A549 (cell line): Measurements from ENCODE around the gene DCT. TPM values are rescaled to one million over a fixed set of nuclear protein-coding genes. Genes with fewer than 3 reads are reported as not detected.

ENCODE experiments used
- ATAC-seq, 2 experiments: fragments of 200-7000 bp in 1 of 2; fragments of >200 bp in 1 of 2; cut with Nextera tagmentation in 1 of 2; cut with Tn5 transposase in 1 of 2; 3 replicates each; pipeline versions ENCODE4 v1.8.0 to v1.9.1; 2018 to 2020; ENCODE audit warnings: mild to moderate bottlenecking in 1 of 2, moderate library complexity in 1 of 2
- CTCF ChIA-PET: fragments of 300-600 bp; sonication (Branson Sonifier 250); formaldehyde crosslinking; extraction: SDS; loops from one replicate; lab custom pipeline; 2021; ENCODE audit warnings: antibody characterized with exemption, inconsistent platforms; lab: Yijun Ruan, JAX
- POLR2A ChIA-PET: fragments of 350-600 bp; formaldehyde crosslinking; extraction: SDS; loops from one replicate; lab custom pipeline; 2021; ENCODE audit warnings: antibody characterized with exemption, inconsistent platforms; lab: Yijun Ruan, JAX
- DNase-seq, 2 experiments: peaks; one replicate each; pipeline versions ENCODE4 v3.0.0 to v3.0.0-alpha.2; 2011 to 2016; ENCODE audit warnings: low read depth in 1 of 2, low spot score in 1 of 2
- FAIRE-seq: peaks from 2 replicates; lab custom pipeline; 2011; peaks lifted over from hg19 to GRCh38; lab: Jason Lieb, UNC
- H3K27ac ChIP-seq, 2 experiments: fragments of >200 bp; sonication (Bioruptor Twin); formaldehyde crosslinking; 3 replicates each; pipeline ENCODE4 v1.5.1; 2016 to 2017
- H3K4me1 ChIP-seq: fragments of >200 bp; sonication (Bioruptor Twin); formaldehyde crosslinking; 3 replicates; pipeline ENCODE4 v1.6.1; 2016
- H3K4me2 ChIP-seq: fragments of >200 bp; sonication (Bioruptor Twin); formaldehyde crosslinking; 3 replicates; pipeline ENCODE4 v1.6.1; 2016
- H3K4me3 ChIP-seq: fragments of >200 bp; sonication (Bioruptor Twin); formaldehyde crosslinking; 3 replicates; pipeline ENCODE4 v1.5.1; 2016
- H3K9me3 ChIP-seq: fragments of >200 bp; sonication (Bioruptor Twin); formaldehyde crosslinking; 3 replicates; pipeline ENCODE4 v1.6.1; 2016
- CBX8 ChIP-seq: fragments of 200-600 bp; sonication (generic); IDR thresholded peaks from 2 replicates; pipeline ENCODE4 v1.6.1; 2016
- EHF ChIP-seq: fragments of 250-450 bp; sonication (Bioruptor Pico); IDR thresholded peaks from 2 replicates; pipeline ENCODE4 v1.5.0; 2020; ENCODE audit warnings: mild to moderate bottlenecking
- FOSL2 ChIP-seq, 2 experiments: fragments of 450-650 bp in 1 of 2; fragments of >200 bp in 1 of 2; sonication (Bioruptor Twin) in 1 of 2; formaldehyde crosslinking; IDR thresholded peaks; 2 replicates each; pipeline versions ENCODE4 v1.5.0 to v1.6.1; 2016 to 2020; ENCODE audit warnings: mild to moderate bottlenecking in 1 of 2, moderate library complexity in 1 of 2
- GATA3 ChIP-seq: IDR thresholded peaks from 2 replicates; pipeline ENCODE4 v1.6.1; 2012; ENCODE audit warnings: borderline replicate concordance
- HOXB13 ChIP-seq: fragments of 250-450 bp; sonication (Bioruptor Pico); IDR thresholded peaks from 2 replicates; pipeline ENCODE4 v1.5.0; 2020; ENCODE audit warnings: low read depth, mild to moderate bottlenecking, moderate library complexity
- HOXB5 ChIP-seq: fragments of 250-450 bp; sonication (Bioruptor Pico); IDR thresholded peaks from 2 replicates; pipeline ENCODE4 v1.5.0; 2020; ENCODE audit warnings: mild to moderate bottlenecking, moderate library complexity
- JUN ChIP-seq, 2 experiments: fragments of >200 bp; sonication (Bioruptor Twin); formaldehyde crosslinking; IDR thresholded peaks; 2 replicates in 1 of 2; 3 replicates in 1 of 2; pipeline ENCODE4 v1.6.1; 2016 to 2017
- KDM5A ChIP-seq: fragments of 200-600 bp; sonication (generic); IDR thresholded peaks from 2 replicates; pipeline ENCODE4 v1.6.1; 2016; ENCODE audit warnings: antibody characterized with exemption, mild to moderate bottlenecking
- MAFK ChIP-seq: fragments of 450-650 bp; IDR thresholded peaks from 2 replicates; pipeline ENCODE4 v1.6.1; 2014; ENCODE audit not compliant: partially characterized antibody
- PHF8 ChIP-seq: fragments of 200-600 bp; sonication (generic); IDR thresholded peaks from 2 replicates; pipeline ENCODE4 v1.6.1; 2016; ENCODE audit warnings: low read depth, mild to moderate bottlenecking, antibody characterized with exemption, moderate library complexity, borderline replicate concordance
- POLR2A ChIP-seq: IDR thresholded peaks from 2 replicates; pipeline ENCODE4 v1.6.1; 2012; ENCODE audit warnings: mild to moderate bottlenecking, low read length
- POLR2AphosphoS2 ChIP-seq: conservative IDR thresholded peaks from 2 replicates; pipeline ENCODE4 v1.6.1; 2012; ENCODE audit warnings: low read length, improper control_type of control experiment, inconsistent platforms
- RARB ChIP-seq: fragments of 250-450 bp; sonication (Bioruptor Pico); IDR thresholded peaks from 2 replicates; pipeline ENCODE4 v1.8.0; 2021; ENCODE audit warnings: mild to moderate bottlenecking, moderate library complexity
- RCOR1 ChIP-seq: fragments of 150-350 bp; IDR thresholded peaks from 2 replicates; pipeline ENCODE4 v1.6.1; 2014; ENCODE audit warnings: antibody characterized with exemption, low read length, low read depth
- REST ChIP-seq: fragments of 200-600 bp; sonication (generic); IDR thresholded peaks from 2 replicates; pipeline ENCODE4 v1.6.1; 2016; ENCODE audit warnings: antibody characterized with exemption, mild to moderate bottlenecking, moderate library complexity
- RFX5 ChIP-seq: fragments of 450-650 bp; IDR thresholded peaks from 2 replicates; pipeline ENCODE4 v1.7.1; 2014; ENCODE audit warnings: antibody characterized with exemption, mild to moderate bottlenecking, moderate library complexity
- SMC3 ChIP-seq: fragments of >200 bp; sonication (Bioruptor Twin); formaldehyde crosslinking; IDR thresholded peaks from 3 replicates; pipeline ENCODE4 v1.6.1; 2018; ENCODE audit warnings: inconsistent platforms
- ZFP36 ChIP-seq: fragments of 450-650 bp; IDR thresholded peaks from 2 replicates; pipeline ENCODE4 v1.6.1; 2014; ENCODE audit warnings: borderline replicate concordance; ENCODE audit not compliant: partially characterized antibody
- ZNF302 ChIP-seq: fragments of 250-450 bp; sonication (Bioruptor Pico); IDR thresholded peaks from 2 replicates; pipeline ENCODE4 v1.9.0; 2021; ENCODE audit warnings: inconsistent platforms, mild to moderate bottlenecking, moderate library complexity
- WGBS: methylation state at CpG from one replicate; pipeline ENCODE4 v1.1.6; 2017; ENCODE audit errors: missing lambda C conversion rate; 5-methylcytosine and 5-hydroxymethylcytosine counted together
- polyA plus RNA-seq, 4 experiments: library from polyadenylated mRNA; depleted of rRNA in 3 of 4; stranded (reverse); fragments of >200 nt; fragmentation: RNase III in 1 of 4; extraction: RNeasy Plus Mini Kit Qiagen cat#74134 plus additional on column Dnase treatment in 1 of 4; gene quantifications; 2 replicates in 3 of 4; 3 replicates in 1 of 4; pipeline ENCODE4 v1.2.3, GENCODE V29; 2011 to 2017
- TF ChIP-seq, protein P1 (sequence below): IDR thresholded peaks from 2 replicates; pipeline ENCODE4 v1.6.1; 2012
- TF ChIP-seq, protein P2 (sequence below): IDR thresholded peaks from 2 replicates; pipeline ENCODE4 v1.6.1; 2012

DCT gene
- polyA plus RNA-seq, 2 of the 4 experiments (the other 2 are of a cell fraction), result 0.03 TPM; not detected in 1

DNA sequence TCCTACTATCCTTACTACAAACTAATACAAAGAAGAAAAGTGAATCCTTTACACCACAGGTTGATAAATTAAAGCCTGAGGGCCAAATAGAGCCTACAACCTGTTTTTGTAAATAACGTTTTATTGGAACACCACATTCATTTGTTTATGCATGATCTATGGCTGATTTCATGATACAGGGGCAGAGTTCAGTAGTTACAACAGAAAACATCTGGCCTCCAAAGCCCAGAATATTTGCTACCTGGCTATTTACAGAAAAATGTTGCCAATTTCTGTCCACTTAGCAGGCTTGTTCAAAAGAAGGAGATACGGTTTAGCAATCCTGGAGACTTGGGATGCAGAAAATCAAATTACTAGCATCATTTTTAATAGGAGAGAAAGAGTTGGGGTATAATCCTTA, 24.1 kb downstream of the DCT start:
- CTCF ChIA-PET, result interaction anchor here (0.6 kb wide), 1 partner anchor 69 kb away, joined by 3 read pairs; no protein-coding TSS in a partner anchor
- Histone ChIP-seq H3K9me3 (no peaks in the 10 kb centered on the region), H3K27ac (no peak overlapping the region), H3K4me1 (no peaks in the 10 kb centered on the region), H3K4me3 (no peak overlapping the region), H3K4me2 (no peak overlapping the region)
- TF ChIP-seq SMC3 (no peak), EHF (CRISPR knock-in tag) (no peak), POLR2A (no peak), RARB (no peak), RFX5 (no peak), RCOR1 (no peak), REST (no peak), GATA3 (no peak), POLR2AphosphoS2 (no peak), ZFP36 (no peak), HOXB13 (no peak)
- TF ChIP-seq, protein P1, sequence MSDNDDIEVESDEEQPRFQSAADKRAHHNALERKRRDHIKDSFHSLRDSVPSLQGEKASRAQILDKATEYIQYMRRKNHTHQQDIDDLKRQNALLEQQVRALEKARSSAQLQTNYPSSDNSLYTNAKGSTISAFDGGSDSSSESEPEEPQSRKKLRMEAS, result no peak
- ATAC-seq (no peak), DNase-seq (no peak), FAIRE-seq (no peak)
- 15% methylated on average over 2 of the region's 2 CpGs for WGBS
- POLR2A ChIA-PET, result no interaction called here

DNA sequence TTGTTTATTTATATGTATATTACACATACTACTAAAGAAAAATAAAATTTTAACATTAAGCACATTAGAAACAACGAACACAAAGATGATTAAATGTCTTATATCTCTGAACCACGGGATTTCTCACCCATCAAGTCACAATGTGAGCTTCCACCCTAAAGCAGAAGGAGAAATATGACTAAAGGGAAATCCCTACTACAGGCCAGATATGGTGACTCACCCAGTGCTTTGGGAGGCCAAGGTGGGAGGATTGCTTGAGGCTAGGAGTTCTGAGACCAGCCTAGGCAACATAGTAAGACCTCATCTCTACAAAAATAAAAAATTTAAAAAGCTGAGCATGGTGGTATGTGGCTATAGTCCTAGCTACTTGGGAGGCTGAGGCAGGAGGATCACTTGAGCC, 24.6 kb downstream of the DCT start:
- Histone ChIP-seq H3K4me3 (no peak overlapping the region), H3K9me3 (no peaks in the 10 kb centered on the region; the same call in 2 of the 3 replicates), H3K4me2 (no peak overlapping the region), H3K27ac (no peak overlapping the region), H3K4me1 (no peaks in the 10 kb centered on the region)
- ATAC-seq, result no peak
- FAIRE-seq, result no peak
- 22% methylated on average over 2 of the region's 2 CpGs for WGBS
- CTCF ChIA-PET, result interaction anchor here (0.6 kb wide), 1 partner anchor 68 kb away, joined by 3 read pairs; no protein-coding TSS in a partner anchor
- DNase-seq, result no peak
- POLR2A ChIA-PET, result no interaction called here
- TF ChIP-seq HOXB5 (CRISPR knock-in tag), result no peak

DNA sequence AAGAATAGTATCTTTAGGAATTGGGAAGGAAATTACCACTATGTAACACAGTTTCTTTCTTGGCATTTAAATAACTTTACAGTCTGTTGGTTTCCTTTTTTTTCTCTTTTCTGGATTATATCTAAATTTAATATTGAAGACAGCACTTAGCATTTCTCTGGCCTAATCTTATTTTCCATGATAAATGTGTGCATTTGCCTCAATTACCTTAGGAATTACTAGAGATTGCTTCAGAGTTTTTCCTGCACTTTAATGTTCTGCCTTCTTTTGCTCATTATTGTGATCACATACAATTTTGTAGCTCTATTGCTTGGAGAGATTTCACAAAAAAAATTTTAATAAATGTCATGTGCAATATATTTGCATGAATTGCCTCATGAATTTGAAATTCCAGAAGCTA, 25.1 kb downstream of the DCT start:
- H3K9me3 ChIP-seq, result no peaks in the 10 kb centered on the region; the same call in 2 of the 3 replicates
- TF ChIP-seq KDM5A (no peak), JUN (IDR thresholded peaks at IDR 0.05) (no peak), FOSL2 (IDR thresholded peaks at IDR 0.05) (no peak), FOSL2 (CRISPR knock-in tag; IDR thresholded peaks at IDR 0.05) (no peak), ZNF302 (CRISPR knock-in tag) (no peak), MAFK (no peak), PHF8 (no peak), CBX8 (no peak)
- TF ChIP-seq, protein P2, sequence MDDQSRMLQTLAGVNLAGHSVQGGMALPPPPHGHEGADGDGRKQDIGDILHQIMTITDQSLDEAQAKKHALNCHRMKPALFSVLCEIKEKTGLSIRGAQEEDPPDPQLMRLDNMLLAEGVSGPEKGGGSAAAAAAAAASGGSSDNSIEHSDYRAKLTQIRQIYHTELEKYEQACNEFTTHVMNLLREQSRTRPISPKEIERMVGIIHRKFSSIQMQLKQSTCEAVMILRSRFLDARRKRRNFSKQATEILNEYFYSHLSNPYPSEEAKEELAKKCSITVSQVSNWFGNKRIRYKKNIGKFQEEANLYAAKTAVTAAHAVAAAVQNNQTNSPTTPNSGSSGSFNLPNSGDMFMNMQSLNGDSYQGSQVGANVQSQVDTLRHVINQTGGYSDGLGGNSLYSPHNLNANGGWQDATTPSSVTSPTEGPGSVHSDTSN, result no peak
- TF ChIP-seq, all 56 proteins: peak for 0
- DNase-seq, result no peak
- ATAC-seq, result no peak
- H3K27ac ChIP-seq, result no peak overlapping the region
- no peak overlapping the region for H3K4me3 ChIP-seq
- no peaks in the 10 kb centered on the region for H3K4me1 ChIP-seq
- no peak overlapping the region for H3K4me2 ChIP-seq
- CTCF ChIA-PET, result no interaction called here
- no peak for FAIRE-seq
- POLR2A ChIA-PET, result no interaction called here
